CD4-positive, alpha-beta T cell (primary cell): ENCODE results near the gene RNF212. TPM values are rescaled to one million over a fixed set of nuclear protein-coding genes. Genes with fewer than 3 reads are reported as not detected.

Experiments
- ATAC-seq: fragments of 200-7000 bp; cut with Tn5 transposase; one replicate; pipeline ENCODE4 v1.10.0; 2022; ENCODE audit warnings: mild to moderate bottlenecking; ENCODE audit not compliant: poor library complexity
- CTCF ChIA-PET: fragments of 350-600 bp; sonication (Branson Sonifier 250); formaldehyde crosslinking; loops from one replicate; lab custom pipeline; 2021; ENCODE audit warnings: antibody characterized with exemption, inconsistent platforms; lab: Charles Lee
- POLR2A ChIA-PET: fragments of 350-600 bp; sonication (Branson Sonifier 250); formaldehyde crosslinking; loops from one replicate; lab custom pipeline; 2021; ENCODE audit warnings: antibody characterized with exemption, inconsistent platforms; lab: Charles Lee
- DNase-seq, 14 experiments: peaks; one replicate each; pipeline ENCODE4 v3.0.0-alpha.2; 2013 to 2020; ENCODE audit warnings: mixed read lengths in 2 of 14
- H3K27ac ChIP-seq, 2 donors: one replicate each; pipeline versions ENCODE4 v1.5.1 to v1.7.0; 2013; ENCODE audit warnings: low read length in 2 of 2, low read depth in 1 of 2, mild to moderate bottlenecking in 1 of 2
- H3K27me3 ChIP-seq, 2 experiments: 1 replicate in 1 of 2; 2 replicates in 1 of 2; pipeline versions ENCODE4 v1.6.1 to v1.7.0; 2013; ENCODE audit warnings: low read length in 2 of 2, control low read depth in 1 of 2, mild to moderate bottlenecking in 1 of 2, moderate library complexity in 1 of 2; ENCODE audit not compliant: insufficient read depth in 2 of 2, control insufficient read depth in 1 of 2
- H3K36me3 ChIP-seq: one replicate; pipeline ENCODE4 v1.6.1; 2013; ENCODE audit warnings: low read length, control low read depth; ENCODE audit not compliant: insufficient read depth
- H3K4me1 ChIP-seq: one replicate; pipeline ENCODE4 v1.6.1; 2013; ENCODE audit warnings: low read length, control low read depth; ENCODE audit not compliant: insufficient read depth
- H3K4me3 ChIP-seq: one replicate; pipeline ENCODE4 v1.5.1; 2013; ENCODE audit warnings: mild to moderate bottlenecking, low read length, moderate library complexity
- H3K9me3 ChIP-seq, 2 experiments: 1 replicate in 1 of 2; 2 replicates in 1 of 2; pipeline versions ENCODE4 v1.6.1 to v1.7.0; 2013; ENCODE audit warnings: low read length in 2 of 2, mild to moderate bottlenecking in 2 of 2, control low read depth in 1 of 2, moderate library complexity in 1 of 2; ENCODE audit not compliant: control insufficient read depth in 1 of 2, insufficient read depth in 1 of 2
- H3K27ac Mint-ChIP-seq: one replicate; pipeline ENCODE4 v1.8.0; 2020; ENCODE audit warnings: mixed read lengths
- H3K27me3 Mint-ChIP-seq: one replicate; pipeline ENCODE4 v1.8.0; 2021; ENCODE audit warnings: mixed read lengths
- H3K36me3 Mint-ChIP-seq: one replicate; pipeline ENCODE4 v1.8.0; 2021; ENCODE audit warnings: low read depth, mixed read lengths
- H3K4me1 Mint-ChIP-seq: one replicate; pipeline ENCODE4 v1.8.0; 2021; ENCODE audit warnings: low read depth, mixed read lengths
- H3K4me3 Mint-ChIP-seq: one replicate; pipeline ENCODE4 v1.8.0; 2020; ENCODE audit warnings: mild to moderate bottlenecking, mixed read lengths
- H3K9me3 Mint-ChIP-seq: one replicate; pipeline ENCODE4 v1.8.0; 2020; ENCODE audit warnings: mixed read lengths
- CTCF ChIP-seq: fragments of 200-600 bp; IDR thresholded peaks from one replicate; pipeline ENCODE4 v1.8.0; 2022; ENCODE audit warnings: antibody characterized with exemption, mild to moderate bottlenecking
- intact Hi-C, 2 experiments: fragments of 100-400 bp; cut with DNase I in 1 of 2; cut with micrococcal nuclease in 1 of 2; formaldehyde crosslinking; loops; one replicate each; pipeline versions ENCODE4 v1.15.1 to v1.9.0; 2023 to 2025; cut with DNase I, micrococcal nuclease
- total RNA-seq, 174 experiments: library from RNA in 2 of 174; stranded (reverse) in 2 of 174; gene quantifications; one replicate each; pipeline ENCODE4 v1.2.3 and lab custom pipeline; 2021 to 2026

The RNF212 gene
- total RNA-seq, 2 experiments from 2014 or later, result 5.6 to 8.3 TPM

DNA sequence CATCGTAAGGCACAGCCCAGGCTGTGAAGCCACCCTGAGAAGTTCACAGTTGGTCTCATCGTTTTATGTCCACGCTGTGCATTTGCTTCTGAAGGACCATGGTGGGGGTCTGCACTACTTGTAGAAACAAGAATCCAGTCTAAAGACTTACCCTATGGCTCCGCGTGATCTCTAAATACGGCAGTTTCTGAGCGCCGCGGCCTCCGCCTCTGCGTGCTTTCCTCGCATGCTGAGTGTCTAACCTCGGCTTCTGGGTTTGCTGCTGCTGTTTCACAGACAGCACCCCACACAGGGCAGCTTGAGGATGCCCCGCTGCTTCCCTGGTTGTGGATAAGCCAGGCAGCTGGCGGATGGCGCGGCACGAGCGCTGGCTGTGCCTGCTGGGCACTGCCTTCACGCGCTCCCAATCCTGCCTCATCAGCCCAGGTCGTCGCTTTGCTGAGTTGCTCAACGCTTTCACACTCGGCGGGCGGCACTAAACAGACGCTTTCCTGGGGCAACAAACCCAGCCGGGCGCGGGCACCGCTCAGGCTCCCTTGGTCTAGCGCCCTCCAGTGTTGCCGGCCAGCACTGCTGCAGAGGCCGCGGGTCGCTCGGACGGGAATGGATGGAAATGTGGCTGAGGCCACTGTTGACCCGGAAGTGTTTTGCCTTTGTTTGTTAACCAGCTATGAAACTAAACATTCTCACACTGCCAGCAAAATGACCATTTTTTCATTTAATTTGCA is 62.7 kb downstream of the RNF212 start:
- intact Hi-C loops, result loop anchor here in 1 of 2 experiments (5.0 kb wide), 1 partner anchor 38 kb away; the partner anchor contains the start of gene FGFRL1
- Mint-ChIP-seq H3K27ac (no peak overlapping the region), H3K4me3 (no peak overlapping the region), H3K36me3 (no peaks in the 10 kb centered on the region), H3K27me3 (peaks cover 25% of the 10 kb centered on the region), H3K9me3 (no peaks in the 10 kb centered on the region), H3K4me1 (peaks cover 4% of the 10 kb centered on the region)
- DNase-seq, result no peak
- POLR2A ChIA-PET, result no interaction called here
- Histone ChIP-seq H3K4me1 (peaks cover 8% of the 10 kb centered on the region), H3K27ac (no peak overlapping the region), H3K9me3 (peaks cover 0 to 36% of the 10 kb centered on the region in 2 experiments), H3K27me3 (peaks cover 10 to 14% of the 10 kb centered on the region in 2 experiments), H3K36me3 (no peaks in the 10 kb centered on the region), H3K4me3 (no peak overlapping the region)
- CTCF ChIA-PET, result no interaction called here
- TF ChIP-seq CTCF, result no peak
- no peak for ATAC-seq

GRCh38 chr4:1049591-1049905 is 63.8 kb downstream of the RNF212 start:
- Histone ChIP-seq H3K36me3 (no peaks in the 10 kb centered on the region), H3K9me3 (peaks cover 0 to 43% of the 10 kb centered on the region in 2 experiments), H3K4me3 (no peak overlapping the region), H3K27me3 (peaks cover 16 to 25% of the 10 kb centered on the region in 2 experiments), H3K4me1 (peaks cover 2% of the 10 kb centered on the region), H3K27ac (no peak overlapping the region)
- ChIA-PET POLR2A (no interaction called here), CTCF (no interaction called here)
- TF ChIP-seq CTCF, result no peak
- no peaks in the 10 kb centered on the region for H3K9me3 Mint-ChIP-seq
- DNase-seq (peak in 1 of 14 experiments; percentile 4), ATAC-seq (no peak)
- peaks cover 36% of the 10 kb centered on the region for H3K27me3 Mint-ChIP-seq
- no peak overlapping the region for H3K4me3 Mint-ChIP-seq
- intact Hi-C loops, result no loop called here
- no peak overlapping the region for H3K27ac Mint-ChIP-seq
- no peaks in the 10 kb centered on the region for H3K36me3 Mint-ChIP-seq
- H3K4me1 Mint-ChIP-seq, result no peaks in the 10 kb centered on the region

DNA sequence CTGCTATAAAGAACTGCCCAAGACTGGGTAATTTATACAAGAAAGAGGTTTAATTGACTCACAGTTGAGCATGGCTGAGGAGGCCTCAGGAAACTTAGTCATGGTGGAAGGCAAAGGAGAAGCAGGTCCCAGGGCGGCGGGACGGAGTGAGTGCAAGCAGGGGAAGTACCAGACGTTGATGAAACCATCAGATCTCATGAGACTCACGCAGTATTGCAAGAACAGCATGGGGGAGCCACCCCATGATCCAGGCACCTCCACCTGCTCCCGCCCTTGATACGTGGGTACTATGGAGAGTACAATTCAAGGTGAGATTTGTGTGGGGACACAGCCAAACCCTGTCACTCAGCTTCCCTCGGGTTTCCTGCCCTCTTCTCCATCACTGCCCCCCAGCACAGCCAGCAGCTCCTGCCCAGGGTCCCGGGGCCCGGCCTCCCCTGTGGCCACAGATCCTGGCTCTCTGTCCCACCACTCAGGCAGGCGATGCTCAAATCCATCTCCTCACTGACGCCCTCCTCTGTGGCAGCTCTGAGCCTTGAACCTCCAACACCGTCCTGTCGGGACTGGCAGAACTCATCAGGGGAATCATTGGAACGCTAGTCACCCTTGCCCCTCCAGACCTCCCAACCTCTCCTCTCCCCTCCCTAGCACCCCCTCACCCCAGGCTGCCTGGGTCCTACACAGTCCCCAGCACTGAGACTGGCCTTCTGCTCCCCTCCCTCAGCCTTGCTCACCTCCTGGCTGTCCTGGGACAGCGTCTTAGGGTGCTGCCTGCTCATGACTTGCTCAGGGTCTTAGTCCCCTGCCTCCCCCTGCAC is 64.4 kb downstream of the RNF212 start:
- intact Hi-C loops, result no loop called here
- TF ChIP-seq CTCF, result no peak
- Histone ChIP-seq H3K9me3 (peaks cover 0 to 43% of the 10 kb centered on the region in 2 experiments), H3K4me3 (no peak overlapping the region), H3K27me3 (peaks cover 21 to 31% of the 10 kb centered on the region in 2 experiments), H3K4me1 (peaks cover 2% of the 10 kb centered on the region), H3K27ac (no peak overlapping the region), H3K36me3 (no peaks in the 10 kb centered on the region)
- no peak for ATAC-seq
- CTCF ChIA-PET, result no interaction called here
- Mint-ChIP-seq H3K4me1 (no peaks in the 10 kb centered on the region), H3K36me3 (no peaks in the 10 kb centered on the region), H3K4me3 (no peak overlapping the region), H3K27me3 (peaks cover 38% of the 10 kb centered on the region), H3K27ac (no peak overlapping the region), H3K9me3 (no peaks in the 10 kb centered on the region)
- POLR2A ChIA-PET, result no interaction called here
- peak in 4 of 14 experiments; percentile 0 to 55 (median 24) for DNase-seq
